NCI-H1436 (cell line): ENCODE measurements around the gene PSAT1.
A peak's percentile ranks its signal among the peaks of the same experiment; 100 is the strongest.

Source experiments
- DNase-seq: peaks from one replicate; lab custom pipeline; 2025; lab: John Stamatoyannopoulos, UW

The PSAT1 gene

DNA sequence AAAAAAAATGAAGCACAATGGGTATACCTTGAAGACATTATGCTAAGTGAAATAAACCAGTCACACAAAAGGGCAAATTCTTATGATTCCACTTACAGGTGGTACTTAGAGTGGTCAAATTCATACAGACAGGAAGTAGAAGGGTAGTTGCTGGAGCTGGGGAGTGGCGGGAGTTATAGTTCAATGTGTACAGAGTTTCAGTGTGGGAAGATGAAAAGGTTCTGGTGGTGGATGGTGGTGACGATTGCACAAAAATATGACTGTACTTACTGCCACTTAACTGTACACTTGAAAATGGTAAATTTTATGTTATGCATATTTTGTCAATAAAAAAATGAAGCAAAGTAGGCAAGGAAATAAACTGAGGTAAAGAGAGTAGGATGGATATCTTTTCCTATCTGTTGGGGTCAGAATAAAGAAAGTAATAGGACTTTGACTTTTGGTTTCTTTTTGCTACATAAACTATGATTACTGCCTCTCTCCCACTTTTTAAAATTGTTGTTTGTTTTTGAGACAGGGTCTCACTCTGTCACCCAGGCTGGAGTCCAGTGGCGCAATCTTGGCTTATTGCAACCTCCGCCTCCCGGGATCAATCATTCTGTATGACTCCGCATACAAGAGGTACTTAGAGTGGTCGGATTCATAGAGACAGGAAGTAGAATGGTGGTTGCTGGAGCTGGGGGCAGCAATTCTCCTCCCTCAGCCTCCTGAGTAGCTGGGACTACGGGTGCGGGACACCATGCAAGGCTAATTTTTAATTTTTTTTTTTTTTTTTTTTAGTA is 4.0 kb upstream of the PSAT1 start:
- no peak for DNase-seq

DNA sequence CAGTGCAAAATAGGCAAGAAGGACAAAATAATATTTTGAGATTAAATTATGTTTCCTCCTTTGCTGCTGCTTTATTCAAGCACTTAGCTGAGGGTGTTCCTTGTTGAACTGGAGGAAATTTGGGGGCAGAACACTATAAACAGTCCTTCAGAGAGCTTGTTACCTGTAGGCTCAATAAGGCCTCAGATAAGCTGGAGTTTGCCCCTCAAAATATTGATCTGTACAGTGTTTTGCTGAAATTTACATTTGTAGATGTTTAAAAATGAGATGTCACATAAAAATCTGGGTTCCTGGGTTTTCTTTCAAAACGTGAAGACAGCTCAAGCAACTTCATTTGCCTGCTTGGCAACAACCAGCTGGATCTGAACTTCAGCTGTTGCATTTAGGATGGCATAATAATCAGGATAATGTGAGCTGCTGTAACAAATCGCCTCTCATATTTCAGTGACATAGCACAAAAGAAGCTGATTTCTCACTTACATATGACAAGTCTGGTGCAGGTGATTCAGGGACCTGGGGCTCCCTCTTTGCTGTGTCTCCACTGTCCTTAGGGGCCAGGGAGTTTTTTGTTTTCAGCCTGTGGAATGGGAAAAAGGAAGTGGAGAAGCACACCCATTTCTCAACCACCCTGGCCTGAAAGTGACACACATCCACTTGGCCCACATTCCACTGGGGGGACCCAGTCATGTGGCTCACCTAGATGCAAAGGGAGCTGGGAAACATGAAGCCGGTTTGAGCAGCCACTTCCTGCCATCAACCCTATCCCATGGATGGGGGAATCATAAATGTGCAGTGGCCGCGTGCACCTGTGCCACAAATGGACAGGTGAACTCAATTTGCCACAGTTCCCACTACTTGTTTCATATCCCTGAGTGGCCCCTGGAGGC is 2.4 kb upstream of the PSAT1 start:
- DNase-seq, result no peak

DNA sequence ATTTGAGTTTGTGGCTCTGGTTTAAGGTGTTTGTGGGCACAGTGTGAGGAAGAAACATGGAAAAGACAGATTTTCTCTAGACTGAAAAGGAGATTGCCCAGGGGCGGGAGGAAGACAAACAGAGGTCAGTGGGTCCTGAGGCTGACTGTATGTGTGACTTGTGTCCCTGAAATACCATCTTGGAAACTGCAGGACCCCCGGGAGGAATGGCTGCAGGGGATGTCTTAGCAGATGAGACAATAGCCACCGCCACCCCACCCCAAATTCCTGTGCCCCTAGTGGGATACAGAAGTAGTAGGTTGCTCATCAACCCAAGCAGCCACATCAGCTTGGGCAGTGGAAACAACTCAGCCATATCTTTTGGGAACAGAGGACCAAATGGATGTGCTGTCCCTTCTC is 1.7 kb upstream of the PSAT1 start:
- no peak for DNase-seq

DNA sequence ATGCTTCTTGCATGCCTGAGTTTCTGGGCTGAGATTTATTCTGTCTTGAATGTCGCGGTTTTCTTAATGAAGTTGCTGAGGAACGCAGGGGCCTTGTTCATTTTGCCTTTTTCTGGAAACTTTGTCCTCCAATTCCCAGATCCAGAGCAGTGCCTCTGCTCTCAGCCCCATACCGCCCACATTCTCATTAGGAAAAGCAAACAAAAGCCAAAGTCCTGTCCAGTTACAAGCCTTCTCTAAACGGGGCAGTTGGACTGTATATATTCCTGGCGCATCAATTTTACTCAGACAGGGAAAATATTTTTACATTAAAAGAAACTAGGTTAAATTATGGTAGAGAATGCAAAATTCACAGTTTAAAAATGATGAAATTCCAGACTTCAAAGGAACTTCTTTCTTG is 1.2 kb upstream of the PSAT1 start:
- DNase-seq, result no peak

DNA sequence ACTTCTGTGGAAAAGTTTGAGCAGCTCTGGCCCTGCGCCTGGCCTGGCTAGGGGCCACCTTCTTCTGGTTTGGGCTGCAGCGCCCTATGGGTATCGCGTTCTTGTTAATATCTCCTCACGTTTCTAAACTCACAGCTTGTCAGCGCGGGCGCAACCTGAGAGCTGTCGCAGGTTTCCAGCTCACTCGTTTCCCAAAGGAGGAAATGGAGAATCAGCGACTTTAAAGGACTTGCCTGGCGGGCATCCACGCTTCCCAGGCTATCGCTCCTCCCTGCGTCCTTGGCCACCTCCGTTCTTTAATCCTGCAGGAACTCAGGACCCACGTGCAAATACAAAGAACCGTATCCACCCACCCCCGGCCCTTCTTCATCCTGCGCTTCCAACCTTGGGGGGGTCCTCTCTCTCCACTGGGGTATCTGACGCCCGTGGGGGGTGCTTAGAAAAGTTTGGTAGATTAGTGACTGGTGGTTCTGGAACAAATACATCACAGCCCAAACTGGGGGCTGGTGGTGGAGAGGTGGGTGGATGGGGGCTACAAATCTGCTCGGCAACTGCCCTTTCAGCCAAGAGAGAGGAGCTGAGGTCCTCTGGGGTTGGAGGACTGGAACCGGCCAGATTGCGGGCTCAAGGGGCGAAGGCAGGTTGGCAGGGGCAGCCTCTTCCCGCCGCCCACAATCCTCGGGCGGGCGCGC is 578 bp upstream of the PSAT1 start:
- peak; percentile 28 for DNase-seq

DNA sequence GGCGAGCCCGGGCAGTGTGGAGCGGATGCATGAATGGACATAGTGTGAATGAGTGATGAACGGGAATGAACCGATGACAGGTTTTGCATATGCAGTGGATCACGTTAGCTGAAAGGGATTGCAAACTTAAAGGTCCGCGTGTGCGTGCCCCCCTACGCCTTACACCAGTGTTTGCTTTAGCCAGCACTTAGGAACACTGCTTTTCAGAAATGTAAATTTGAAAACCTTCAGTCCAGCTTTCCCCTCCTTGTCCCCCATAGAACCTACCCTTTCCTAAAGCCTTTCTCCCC is 692 bp downstream of the PSAT1 start:
- DNase-seq, result no peak

DNA sequence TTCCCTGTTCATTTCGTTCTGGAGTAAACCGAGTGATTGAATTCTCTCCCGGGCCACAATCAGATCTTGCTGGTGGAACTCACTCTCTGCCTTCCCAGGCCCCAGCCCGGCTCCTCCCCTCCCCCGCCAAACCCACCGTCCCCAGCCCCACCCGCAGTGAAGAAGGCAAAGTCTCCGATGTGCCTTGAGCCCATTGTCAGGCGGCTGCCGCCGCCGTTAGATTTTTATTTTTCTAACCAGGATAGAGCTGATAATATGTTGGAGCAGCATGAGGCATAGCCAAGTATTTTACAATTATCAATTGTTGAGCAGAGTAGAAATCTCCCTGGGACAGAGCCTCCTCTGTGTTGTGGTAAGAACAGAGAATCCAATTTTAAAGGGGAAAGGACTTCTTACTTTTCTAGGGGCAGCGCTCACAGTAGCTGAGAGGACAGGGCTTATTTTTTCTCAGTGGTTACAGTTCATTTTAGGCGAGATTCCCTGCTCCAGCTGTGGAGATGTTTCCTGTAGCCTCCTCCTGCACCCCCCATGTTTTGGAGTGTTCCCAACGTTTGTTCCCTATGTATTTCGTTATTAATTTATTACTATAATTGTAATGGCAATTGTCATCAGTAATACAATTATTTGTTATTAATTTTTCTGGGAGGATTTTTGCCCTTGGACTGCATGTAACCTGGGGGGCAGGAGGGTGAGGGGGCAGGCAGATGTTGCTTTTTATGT is 1.3 kb downstream of the PSAT1 start:
- DNase-seq, result no peak

DNA sequence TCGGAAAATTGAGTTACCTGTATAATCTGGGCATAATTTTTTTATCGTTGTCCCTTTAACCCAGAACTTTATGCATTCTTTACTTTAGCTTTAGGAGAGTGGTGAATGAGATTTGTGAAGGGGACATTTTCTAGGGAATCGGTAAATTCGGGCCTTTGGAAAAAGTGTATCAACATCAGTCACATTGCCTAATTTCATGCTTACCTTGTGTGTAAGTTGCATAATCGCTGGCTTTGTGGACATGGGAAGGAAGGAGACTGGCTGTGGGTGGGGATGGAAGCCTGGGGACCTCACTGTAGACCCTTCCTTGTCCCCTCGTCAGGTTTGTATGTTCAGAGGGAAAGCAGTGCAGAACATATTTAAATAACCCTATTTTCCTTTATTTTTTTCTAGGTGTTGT is 3.3 kb downstream of the PSAT1 start:
- no peak for DNase-seq

DNA sequence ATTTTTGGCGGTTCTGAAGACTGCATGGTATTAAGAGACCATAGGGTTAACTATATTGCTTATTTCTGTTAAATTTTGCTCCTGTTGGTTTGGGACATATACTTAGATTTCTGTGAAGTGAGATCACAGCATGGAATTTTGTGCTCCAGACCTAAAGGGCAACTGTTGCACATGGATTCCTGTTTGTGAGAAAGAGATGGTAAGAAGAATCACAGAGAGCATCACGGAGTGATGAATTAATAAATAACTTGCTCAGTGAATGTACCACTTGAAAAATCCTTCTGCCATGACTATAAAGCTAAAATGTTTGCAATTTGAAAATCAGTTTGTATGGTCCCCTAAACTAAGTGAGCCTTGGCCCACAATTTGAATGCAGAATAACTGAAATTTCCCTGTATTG is 4.5 kb downstream of the PSAT1 start:
- DNase-seq, result no peak

DNA sequence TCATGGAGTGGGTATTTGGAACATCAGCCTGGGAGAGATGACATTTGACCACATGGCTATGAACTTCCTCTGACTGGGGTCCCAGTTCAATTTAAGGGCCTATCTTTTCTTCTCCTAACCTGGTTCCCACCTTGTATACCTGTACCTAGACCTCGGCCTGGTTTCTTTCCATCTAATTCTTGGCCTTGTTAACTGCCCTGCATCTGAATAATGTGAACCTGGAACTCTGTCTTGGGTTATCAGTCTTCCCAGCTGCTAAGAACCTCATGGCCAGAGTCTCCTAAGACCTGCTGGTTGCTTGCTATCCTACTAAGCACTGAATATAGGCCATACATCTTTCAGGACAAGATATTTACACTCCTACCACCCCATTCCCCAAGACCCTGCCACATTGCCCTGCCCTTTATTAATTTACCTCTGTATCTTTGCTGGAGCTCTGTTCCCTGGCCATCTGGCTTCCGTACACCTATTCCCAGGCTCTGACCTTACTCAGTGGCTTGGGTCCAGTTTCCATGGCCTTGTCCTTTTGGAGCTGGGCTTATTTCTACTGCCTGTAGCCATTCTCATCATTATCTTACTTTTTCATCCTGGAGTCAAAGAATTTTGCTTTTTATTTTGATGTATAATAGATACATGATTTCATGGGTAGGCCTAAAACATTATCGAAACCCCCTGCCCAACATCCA is 6.6 kb downstream of the PSAT1 start:
- no peak for DNase-seq

DNA sequence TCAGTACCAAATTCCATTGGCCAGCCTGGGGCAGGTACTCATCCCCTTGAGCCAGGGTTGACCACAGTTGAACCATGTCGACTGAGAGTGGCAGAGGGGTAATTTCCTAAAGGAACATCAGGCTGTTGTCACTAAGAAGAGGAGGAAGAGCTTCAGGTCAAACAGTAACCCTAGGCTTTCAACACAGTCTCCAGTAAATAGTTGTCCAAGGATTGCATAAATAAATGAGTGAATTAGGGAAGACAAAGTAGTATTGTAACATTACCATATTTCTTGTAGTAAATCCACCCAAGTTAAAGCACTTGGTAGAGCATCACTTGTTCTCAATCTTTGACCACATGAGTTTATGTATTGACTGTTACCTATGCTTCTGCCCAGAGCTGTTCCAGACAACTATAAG is 7.4 kb downstream of the PSAT1 start:
- DNase-seq, result no peak

DNA sequence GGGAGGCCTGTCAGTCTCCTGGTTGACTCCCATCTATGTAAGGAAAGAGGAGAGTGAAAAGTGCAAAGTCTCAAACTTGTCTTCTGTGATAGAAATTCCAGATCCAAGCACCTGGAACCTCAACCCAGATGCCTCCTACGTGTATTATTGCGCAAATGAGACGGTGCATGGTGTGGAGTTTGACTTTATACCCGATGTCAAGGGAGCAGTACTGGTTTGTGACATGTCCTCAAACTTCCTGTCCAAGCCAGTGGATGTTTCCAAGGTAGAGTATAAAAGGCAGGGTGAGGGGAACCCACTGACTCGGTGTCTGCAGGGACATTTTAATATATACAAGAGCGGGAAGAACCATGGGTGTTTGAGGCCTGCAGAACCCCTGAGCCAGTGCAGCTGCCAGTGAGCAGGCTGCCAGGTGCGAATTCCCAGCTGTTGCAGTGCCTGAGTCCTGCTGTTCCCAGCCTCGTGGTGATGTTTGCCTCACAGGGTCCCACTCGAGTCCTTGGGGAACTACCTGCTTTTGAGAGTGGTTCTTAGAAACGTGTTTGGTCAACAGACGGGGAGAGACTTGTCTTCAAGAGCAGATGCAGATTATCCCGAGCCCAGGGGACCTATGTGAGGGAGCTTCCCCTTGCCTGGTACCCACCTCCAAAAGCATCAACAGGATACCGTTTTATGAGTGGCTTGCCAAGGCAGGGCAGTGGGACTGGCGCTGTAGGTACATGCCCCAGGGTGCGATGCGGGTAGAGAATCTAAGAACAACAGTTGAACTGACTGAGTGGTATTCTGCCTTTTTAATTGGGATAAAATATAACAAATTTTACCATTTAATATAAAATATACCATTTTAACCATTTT is 9.5 kb downstream of the PSAT1 start:
- no peak for DNase-seq

DNA sequence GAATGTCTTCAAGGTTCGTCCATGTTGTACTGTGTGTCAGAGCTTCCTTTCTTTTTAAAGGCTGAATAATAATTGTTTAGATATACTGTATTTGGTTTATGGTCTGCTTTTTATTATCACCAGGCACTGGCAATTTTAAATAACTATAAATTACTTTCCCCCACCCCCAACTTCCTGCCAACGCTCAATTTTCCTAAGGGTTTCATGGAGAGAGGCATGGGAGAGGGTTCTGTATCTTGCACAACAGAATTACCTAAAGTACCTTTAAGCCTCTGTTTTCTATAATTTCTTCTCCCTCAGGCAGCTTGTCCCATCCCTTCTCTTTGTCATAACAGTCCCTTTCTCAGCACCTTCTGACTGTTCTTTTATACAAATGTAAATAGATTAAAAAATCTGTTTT is 10.4 kb downstream of the PSAT1 start:
- no peak for DNase-seq

DNA sequence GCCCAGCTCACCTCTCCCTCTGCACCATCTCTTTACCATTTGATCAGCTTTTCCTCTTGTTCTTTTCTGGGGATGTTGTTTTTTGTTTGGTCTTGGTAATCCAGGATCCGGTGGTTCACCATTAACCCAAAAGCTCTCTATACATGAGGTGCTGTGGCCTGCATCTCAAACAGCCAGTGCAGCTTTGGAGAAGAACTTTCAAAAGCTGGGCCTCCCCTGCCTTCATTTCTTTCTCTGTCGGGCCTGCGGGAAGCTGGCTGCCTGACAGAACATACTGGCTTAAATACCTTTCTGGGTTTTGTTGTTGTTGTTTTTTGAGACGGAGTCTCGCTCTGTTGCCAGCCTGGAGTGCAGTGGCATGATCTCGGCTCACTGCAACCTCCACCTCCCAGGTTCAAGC is 12.1 kb downstream of the PSAT1 start:
- no peak for DNase-seq

DNA sequence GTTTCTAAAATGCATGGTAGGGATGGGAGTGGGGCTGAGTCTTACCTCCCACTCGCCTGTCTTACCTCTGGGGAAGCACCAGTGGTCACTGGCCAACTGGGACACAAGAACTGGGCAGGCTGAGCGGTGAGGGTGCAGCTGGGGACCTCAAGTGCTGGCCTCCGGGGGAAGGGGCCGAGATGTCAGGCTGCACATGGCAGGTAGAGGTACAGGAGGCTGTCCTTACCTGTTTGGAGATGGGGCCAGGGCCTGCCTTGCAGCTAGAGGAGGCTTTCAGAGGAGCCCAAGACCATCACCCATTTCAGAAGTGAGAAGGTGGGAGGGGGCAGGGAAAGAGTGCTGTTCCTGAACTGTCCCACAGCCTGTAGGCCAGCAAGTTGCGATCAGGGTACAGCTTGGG is 14.2 kb downstream of the PSAT1 start:
- no peak for DNase-seq

DNA sequence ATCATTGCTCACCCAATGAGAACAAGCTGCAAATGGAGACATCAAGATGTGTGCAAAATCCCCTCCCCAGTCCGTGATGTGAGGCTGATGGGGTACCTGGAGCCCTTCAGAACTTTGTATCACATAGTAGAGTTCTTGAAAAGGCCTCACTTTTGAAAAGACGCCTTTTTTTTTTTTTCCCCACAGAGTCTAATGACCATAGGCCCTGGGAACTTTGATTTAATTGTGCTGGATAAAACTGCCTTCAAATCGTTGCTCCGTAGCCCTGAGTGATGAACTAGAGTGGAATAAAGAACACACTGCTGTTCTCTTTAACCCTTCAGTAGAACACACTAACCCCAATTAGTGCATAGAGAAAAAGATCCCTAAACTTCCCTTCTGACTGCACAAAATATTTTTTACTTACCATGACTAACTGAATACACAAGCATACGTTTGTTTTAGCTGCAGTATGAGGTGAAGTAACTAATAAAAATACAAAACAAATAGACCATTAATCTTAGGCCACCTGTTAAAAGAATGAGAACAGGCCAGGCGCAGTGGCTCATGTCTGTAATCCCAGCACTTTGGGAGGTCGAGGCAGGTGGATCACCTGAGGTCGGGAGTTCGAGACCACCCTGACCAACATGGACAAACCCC is 15.1 kb downstream of the PSAT1 start:
- DNase-seq, result no peak

DNA sequence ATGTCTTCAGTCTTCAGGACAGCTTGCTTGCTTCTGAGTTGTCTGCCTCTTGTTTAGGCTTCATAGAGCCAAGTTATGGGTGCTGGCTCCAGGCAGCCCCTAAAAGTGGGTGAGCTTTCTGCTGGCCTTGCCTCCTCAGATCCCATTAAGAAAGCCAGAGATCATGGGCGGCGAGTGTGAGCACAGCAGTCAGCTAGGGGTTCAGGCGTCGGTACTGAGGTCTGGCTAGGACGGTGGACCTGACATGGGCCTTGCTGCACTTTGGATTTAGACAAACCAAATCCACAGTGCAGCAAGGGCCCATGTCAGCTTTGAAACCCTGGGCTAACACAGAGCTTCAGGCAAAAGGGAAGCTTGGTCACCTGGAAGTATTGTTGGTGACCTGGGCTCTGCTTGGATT is 17.6 kb downstream of the PSAT1 start:
- DNase-seq, result no peak

DNA sequence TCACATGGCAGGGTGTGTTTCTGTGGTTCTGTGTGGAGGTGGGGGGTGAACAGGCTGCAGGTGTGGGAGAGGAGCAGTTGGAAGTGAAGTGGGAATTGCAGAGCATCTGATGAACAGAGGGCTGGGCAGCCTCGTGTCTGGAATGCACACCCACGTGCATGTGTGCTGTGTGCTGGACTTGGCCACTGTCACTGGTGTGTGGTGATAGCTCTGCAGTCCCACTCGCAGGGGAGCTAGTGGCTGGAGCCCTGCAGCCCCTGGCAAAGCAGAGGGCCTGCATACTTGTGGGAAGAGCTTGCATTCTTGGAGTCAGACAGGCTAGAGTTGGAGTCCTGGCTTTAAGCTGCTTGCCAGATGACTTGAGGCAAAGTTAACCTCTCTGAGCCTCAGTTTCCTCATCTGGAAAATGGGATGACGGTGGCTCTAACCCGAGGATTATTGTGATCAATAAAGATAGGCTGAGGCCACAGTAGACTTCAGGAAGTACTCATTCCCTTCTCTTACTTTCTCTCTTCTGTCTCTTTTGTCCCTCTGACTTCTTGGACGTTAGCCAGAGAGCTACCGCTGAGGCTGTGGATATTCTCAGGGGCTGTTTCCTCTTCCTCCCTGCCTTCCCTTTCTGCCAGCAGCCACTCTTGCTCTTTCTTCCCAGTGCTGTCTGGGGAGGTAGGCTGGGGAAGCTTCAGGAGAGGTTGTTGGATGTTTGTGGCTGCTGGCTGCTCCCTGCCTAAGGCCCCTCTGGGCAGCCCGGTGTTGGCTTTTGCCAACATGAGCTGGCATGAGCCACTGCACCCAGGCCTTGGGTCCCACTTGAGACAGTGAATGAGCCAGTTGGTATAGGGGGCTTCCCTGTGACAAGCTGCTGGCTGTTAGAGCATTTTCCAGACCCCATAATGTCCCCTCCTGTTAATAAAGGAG is 18.3 kb downstream of the PSAT1 start:
- no peak for DNase-seq

DNA sequence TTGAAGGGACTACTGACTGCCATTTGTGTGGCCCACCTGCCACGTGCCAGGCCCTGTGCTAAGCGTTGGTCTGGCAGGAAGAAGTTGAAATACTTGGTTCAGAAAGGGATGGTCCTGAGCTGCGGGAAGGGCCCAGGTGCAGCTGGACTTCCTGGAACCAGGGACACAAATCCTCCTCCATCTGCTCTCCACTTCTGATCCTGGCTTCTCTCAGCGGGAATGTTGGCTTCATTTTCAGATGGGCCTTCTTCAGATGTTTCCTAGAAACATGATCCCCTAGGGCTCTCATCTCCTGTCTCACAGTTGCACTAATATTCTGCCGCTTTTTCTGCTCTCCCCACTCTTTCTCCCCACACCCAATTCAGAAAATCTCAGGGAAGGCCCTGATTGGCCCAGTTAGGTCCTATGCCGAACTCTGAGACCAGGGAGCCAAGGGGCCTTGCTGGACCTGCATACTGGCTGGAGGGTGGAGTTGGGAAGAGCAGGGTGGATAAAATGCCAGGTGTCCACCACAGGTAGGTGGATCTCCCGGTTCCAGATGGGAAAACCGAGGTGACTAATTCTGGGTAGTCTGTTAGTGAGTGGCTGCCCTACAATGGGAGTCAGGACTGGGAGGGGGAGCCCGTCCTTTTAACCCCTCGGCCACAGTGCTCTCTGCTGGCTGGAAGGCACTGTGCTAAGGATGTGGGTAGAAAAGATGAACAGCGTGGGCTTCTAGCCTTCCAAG is 19.4 kb downstream of the PSAT1 start:
- no peak for DNase-seq
